A673 (cell line): ENCODE measurements around the gene GRIK2. TPM values are rescaled to one million over a fixed set of nuclear protein-coding genes. Genes with fewer than 3 reads are reported as not detected.
"Not testable (repeated sequence)": the region's sequence is repeated elsewhere in the genome, so short reads cannot be mapped to it uniquely, and the experiment has no call there.

ENCODE experiments used
- BruUV-seq: library from RNA; stranded (reverse); fragments of 400-500 nt; replicated peaks from 2 replicates; lab custom pipeline; 2021; lab: Mats Ljungman, UMichigan
- CTCF ChIA-PET: fragments of 300-600 bp; sonication (Branson Sonifier 250); formaldehyde crosslinking; loops from one replicate; lab custom pipeline; 2022; ENCODE audit warnings: antibody characterized with exemption; lab: Charles Lee
- POLR2A ChIA-PET: fragments of 300-600 bp; sonication (Branson Sonifier 250); formaldehyde crosslinking; loops from one replicate; lab custom pipeline; 2022; ENCODE audit warnings: antibody characterized with exemption; ENCODE audit not compliant: low non-redundant PET; lab: Charles Lee
- DNase-seq: peaks from one replicate; pipeline ENCODE4 v3.0.0-alpha.2; 2015; ENCODE audit warnings: low spot score
- H3K27ac ChIP-seq: fragments of 200-600 bp; sonication (generic); 2 replicates; pipeline ENCODE4 v1.5.1; 2016; ENCODE audit warnings: mixed run types, low read depth, mild to moderate bottlenecking, mixed read lengths, antibody characterized with exemption, low read length; ENCODE audit not compliant: poor library complexity, severe bottlenecking
- H3K27me3 ChIP-seq: fragments of 200-600 bp; sonication (generic); replicated peaks from 2 replicates; pipeline ENCODE4 v1.6.1; 2017; ENCODE audit warnings: mixed run types, low read depth, mild to moderate bottlenecking, mixed read lengths, antibody characterized with exemption, low read length; ENCODE audit not compliant: insufficient read depth, poor library complexity
- H3K36me3 ChIP-seq: fragments of 200-600 bp; sonication (generic); 2 replicates; pipeline ENCODE4 v1.6.1; 2016; ENCODE audit warnings: mixed run types, mild to moderate bottlenecking, mixed read lengths, antibody characterized with exemption, low read length; ENCODE audit not compliant: insufficient read depth, poor library complexity, severe bottlenecking
- H3K4me1 ChIP-seq: fragments of 200-600 bp; sonication (generic); 2 replicates; pipeline ENCODE4 v1.6.1; 2017; ENCODE audit warnings: mixed run types, mild to moderate bottlenecking, mixed read lengths, antibody characterized with exemption, low read length; ENCODE audit not compliant: insufficient read depth, poor library complexity, severe bottlenecking
- H3K4me3 ChIP-seq: fragments of 200-600 bp; sonication (generic); 2 replicates; pipeline ENCODE4 v1.5.1; 2016; ENCODE audit warnings: low read depth, mixed run types, mild to moderate bottlenecking, mixed read lengths, low read length; ENCODE audit not compliant: poor library complexity, severe bottlenecking
- H3K9me3 ChIP-seq: fragments of 200-600 bp; sonication (generic); 2 replicates; pipeline ENCODE4 v1.6.1; 2016; ENCODE audit warnings: mixed run types, low read depth, mild to moderate bottlenecking, mixed read lengths, antibody characterized with exemption, low read length; ENCODE audit not compliant: poor library complexity, severe bottlenecking
- CTCF ChIP-seq: fragments of 300-800, 200-600 bp; sonication (generic); conservative IDR thresholded peaks from 2 replicates; pipeline ENCODE4 v1.5.1; 2017; ENCODE audit warnings: low read depth, mild to moderate bottlenecking, antibody characterized with exemption, low read length, moderate library complexity, mixed read lengths
- EZH2 ChIP-seq: fragments of 200-600 bp; sonication (generic); IDR thresholded peaks from 2 replicates; pipeline ENCODE4 v1.6.1; 2017; ENCODE audit warnings: borderline replicate concordance, low read depth, mild to moderate bottlenecking, mixed read lengths, antibody characterized with exemption, low read length; ENCODE audit not compliant: poor library complexity, severe bottlenecking
- intact Hi-C: fragments of 100-400 bp; cut with micrococcal nuclease; formaldehyde crosslinking; loops from one replicate; pipeline ENCODE4 v1.10.0; 2022; ENCODE audit not compliant: unreplicated experiment
- total RNA-seq: library from RNA; stranded (reverse); gene quantifications from 2 replicates; pipeline ENCODE4 v1.2.3, GENCODE V29; 2021

The GRIK2 gene
- total RNA-seq, 1 experiment from 2014 or later, result 62.1 TPM

- BruUV-seq, result no TSS peak
- CTCF ChIA-PET, result no interaction called here
- intact Hi-C loops, result no loop called here
Observed at GRCh38 chr6:101626269-101626668, 232.8 kb downstream of the GRIK2 start.

GRCh38 chr6:101630941-101631340 lies 237.4 kb downstream of the GRIK2 start:
- intact Hi-C loops, result no loop called here
- H3K9me3 ChIP-seq, result no peaks in the 10 kb centered on the region
- no peaks in the 10 kb centered on the region for H3K27me3 ChIP-seq
- no peak for DNase-seq
- no peaks in the 10 kb centered on the region for H3K36me3 ChIP-seq
- ChIA-PET POLR2A (no interaction called here), CTCF (no interaction called here)
- TF ChIP-seq CTCF (no peak), EZH2 (no peak)
- BruUV-seq, result no TSS peak
- H3K4me1 ChIP-seq, result no peaks in the 10 kb centered on the region
- H3K4me3 ChIP-seq, result no peak overlapping the region
- H3K27ac ChIP-seq, result no peak overlapping the region

More at GRCh38 chr6:101626269-101626668, 232.8 kb downstream of the GRIK2 start:
- Histone ChIP-seq H3K27me3 (no peaks in the 10 kb centered on the region), H3K27ac (no peak overlapping the region), H3K4me3 (no peak overlapping the region), H3K4me1 (no peaks in the 10 kb centered on the region), H3K9me3 (no peaks in the 10 kb centered on the region), H3K36me3 (no peaks in the 10 kb centered on the region)
- TF ChIP-seq EZH2 (no peak), CTCF (no peak)
- no peak for DNase-seq
- POLR2A ChIA-PET, result no interaction called here

DNA sequence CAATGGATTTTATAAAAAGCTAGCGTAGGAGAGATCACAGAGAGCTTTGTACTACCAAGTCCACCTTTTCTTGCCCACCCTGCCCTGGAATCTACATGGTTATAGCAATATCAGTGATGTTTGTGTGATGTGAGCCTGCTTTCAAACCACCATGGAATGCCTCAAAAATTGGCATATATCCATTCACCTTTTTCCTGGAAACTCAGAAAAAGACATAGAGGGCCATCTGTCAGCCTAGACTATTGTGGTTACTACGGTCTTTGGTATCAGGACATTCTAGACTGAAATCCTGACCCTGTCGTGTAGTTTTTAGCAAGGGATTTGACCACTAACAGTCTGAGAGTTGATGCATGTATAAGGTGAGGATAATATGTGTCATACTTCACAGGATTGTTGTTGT lies 239.6 kb downstream of the GRIK2 start:
- CTCF ChIA-PET, result no interaction called here

DNA sequence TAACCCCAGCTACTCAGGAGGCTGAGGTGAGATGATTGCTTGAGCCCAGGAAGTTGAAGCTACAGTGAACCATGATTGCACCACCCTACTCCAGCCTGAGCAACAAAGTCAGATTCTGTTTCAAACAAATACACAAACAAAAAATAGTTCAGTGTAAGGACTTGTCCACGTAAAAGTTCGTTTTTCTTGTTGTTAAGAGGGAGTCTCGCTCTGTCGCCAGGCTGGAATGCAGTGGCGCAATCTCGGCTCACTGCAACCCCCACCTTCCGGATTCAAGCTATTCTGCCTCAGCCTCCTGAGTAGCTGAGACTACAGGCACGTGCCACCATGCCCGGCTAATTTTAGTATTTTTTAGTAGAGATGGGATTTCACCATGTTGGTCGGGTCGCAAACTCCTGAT lies 245.4 kb downstream of the GRIK2 start:
- intact Hi-C loops, H3K4me3 ChIP-seq, POLR2A ChIA-PET, H3K9me3 ChIP-seq, H3K27me3 ChIP-seq, H3K27ac ChIP-seq, H3K4me1 ChIP-seq, BruUV-seq, H3K36me3 ChIP-seq, CTCF ChIA-PET: not testable (repeated sequence)
- DNase-seq, result peak; percentile 10

More for the DNA sequence above, 239.6 kb downstream of the GRIK2 start:
- Histone ChIP-seq H3K9me3 (no peaks in the 10 kb centered on the region), H3K4me1 (no peaks in the 10 kb centered on the region), H3K27me3 (no peaks in the 10 kb centered on the region), H3K36me3 (no peaks in the 10 kb centered on the region), H3K4me3 (no peak overlapping the region), H3K27ac (no peak overlapping the region)
- BruUV-seq, result no TSS peak
- POLR2A ChIA-PET, result no interaction called here
- intact Hi-C loops, result no loop called here
- DNase-seq, result no peak
- TF ChIP-seq EZH2, result no peak
- no peak for TF ChIP-seq CTCF
